H9 (cell line): ENCODE measurements around the gene DAP3. TPM values are rescaled to one million over a fixed set of nuclear protein-coding genes. Genes with fewer than 3 reads are reported as not detected.

Source experiments
- DNase-seq: peaks from one replicate; pipeline ENCODE4 v3.0.0-alpha.2; 2017
- H2AFZ ChIP-seq: one replicate; pipeline ENCODE4 v1.6.1; 2013; ENCODE audit warnings: mild to moderate bottlenecking, low read length, control low read depth, moderate library complexity
- H2AK5ac ChIP-seq: 2 replicates; pipeline ENCODE4 v1.6.1; 2013; ENCODE audit warnings: low read length, control low read depth, mixed read lengths; ENCODE audit not compliant: insufficient read length
- H2BK120ac ChIP-seq: one replicate; pipeline ENCODE4 v1.6.1; 2013; ENCODE audit warnings: low read depth, mild to moderate bottlenecking, low read length, control low read depth, inconsistent platforms; ENCODE audit not compliant: poor library complexity, severe bottlenecking
- H2BK12ac ChIP-seq: 2 replicates; pipeline ENCODE4 v1.6.1; 2013; ENCODE audit warnings: low read length, control low read depth, mixed read lengths, low read depth; ENCODE audit not compliant: insufficient read length
- H2BK15ac ChIP-seq: 2 replicates; pipeline ENCODE4 v1.6.1; 2013; ENCODE audit warnings: low read depth, low read length, control low read depth
- H2BK20ac ChIP-seq: one replicate; pipeline ENCODE4 v1.6.1; 2013; ENCODE audit warnings: low read depth, mild to moderate bottlenecking, low read length, control low read depth, inconsistent platforms; ENCODE audit not compliant: poor library complexity, severe bottlenecking
- H2BK5ac ChIP-seq: 2 replicates; pipeline ENCODE4 v1.6.1; 2013; ENCODE audit warnings: low read length, control low read depth, mixed read lengths; ENCODE audit not compliant: insufficient read length
- H3K14ac ChIP-seq: 2 replicates; pipeline ENCODE4 v1.6.1; 2013; ENCODE audit warnings: low read length, control low read depth; ENCODE audit not compliant: insufficient read depth
- H3K18ac ChIP-seq: 2 replicates; pipeline ENCODE4 v1.6.1; 2013; ENCODE audit warnings: low read depth, mild to moderate bottlenecking, mixed read lengths, low read length, control low read depth; ENCODE audit not compliant: insufficient read length
- H3K23ac ChIP-seq: 2 replicates; pipeline ENCODE4 v1.6.1; 2013; ENCODE audit warnings: low read length, control low read depth, mixed read lengths, low read depth; ENCODE audit not compliant: insufficient read length
- H3K23me2 ChIP-seq: 2 replicates; pipeline ENCODE4 v1.6.1; 2013; ENCODE audit warnings: low read depth, mild to moderate bottlenecking, mixed read lengths, low read length, control low read depth; ENCODE audit not compliant: insufficient read length, poor library complexity, severe bottlenecking
- H3K27ac ChIP-seq: 2 replicates; pipeline ENCODE4 v1.5.1; 2013; ENCODE audit warnings: low read length, control low read depth, mixed read lengths, low read depth; ENCODE audit not compliant: insufficient read length
- H3K27me3 ChIP-seq: 2 replicates; pipeline ENCODE4 v1.6.1; 2013; ENCODE audit warnings: low read length, control low read depth, inconsistent platforms; ENCODE audit not compliant: insufficient read depth
- H3K4ac ChIP-seq: 2 replicates; pipeline ENCODE4 v1.6.1; 2013; ENCODE audit warnings: low read depth, mild to moderate bottlenecking, control low read depth, inconsistent platforms, low read length, moderate library complexity
- H3K4me1 ChIP-seq: 2 replicates; pipeline ENCODE4 v1.6.1; 2013; ENCODE audit warnings: low read length, control low read depth, inconsistent platforms; ENCODE audit not compliant: insufficient read depth
- H3K4me2 ChIP-seq: 2 replicates; pipeline ENCODE4 v1.6.1; 2013; ENCODE audit warnings: low read length, control low read depth, mixed read lengths; ENCODE audit not compliant: insufficient read length, insufficient read depth
- H3K56ac ChIP-seq: 2 replicates; pipeline ENCODE4 v1.6.1; 2013; ENCODE audit warnings: low read depth, mild to moderate bottlenecking, mixed read lengths, low read length, control low read depth; ENCODE audit not compliant: insufficient read length
- H3K79me1 ChIP-seq: 2 replicates; pipeline ENCODE4 v1.6.1; 2013; ENCODE audit warnings: low read depth, mild to moderate bottlenecking, moderate library complexity, low read length, control low read depth, inconsistent platforms; ENCODE audit not compliant: insufficient read depth, poor library complexity, severe bottlenecking
- H3K79me2 ChIP-seq: 2 replicates; pipeline ENCODE4 v1.6.1; 2013; ENCODE audit warnings: low read length, control low read depth, inconsistent platforms; ENCODE audit not compliant: insufficient read depth
- H3K9ac ChIP-seq: 2 replicates; pipeline ENCODE4 v1.6.1; 2013; ENCODE audit warnings: low read length, control low read depth, mixed read lengths; ENCODE audit not compliant: insufficient read length; ENCODE audit errors: extremely low read depth
- H3K9me3 ChIP-seq: one replicate; pipeline ENCODE4 v1.6.1; 2013; ENCODE audit warnings: low read depth, low read length, inconsistent platforms; ENCODE audit not compliant: control insufficient read depth
- H3T11ph ChIP-seq: one replicate; pipeline ENCODE4 v1.6.1; 2013; ENCODE audit warnings: mild to moderate bottlenecking, low read length, control low read depth, inconsistent platforms
- H4K20me1 ChIP-seq: one replicate; pipeline ENCODE4 v1.6.1; 2013; ENCODE audit not compliant: control insufficient read depth, insufficient read length, insufficient read depth
- H4K5ac ChIP-seq: 2 replicates; pipeline ENCODE4 v1.6.1; 2013; ENCODE audit warnings: low read depth, mild to moderate bottlenecking, mixed read lengths, low read length, control low read depth; ENCODE audit not compliant: insufficient read length
- H4K8ac ChIP-seq: replicated peaks from 2 replicates; pipeline ENCODE4 v1.6.1; 2013; ENCODE audit warnings: low read length, control low read depth, mixed read lengths, low read depth; ENCODE audit not compliant: insufficient read length
- H4K91ac ChIP-seq: 2 replicates; pipeline ENCODE4 v1.6.1; 2013; ENCODE audit warnings: low read depth, mild to moderate bottlenecking, moderate library complexity, mixed read lengths, low read length, control low read depth; ENCODE audit not compliant: insufficient read length
- H3K27ac Mint-ChIP-seq, 3 experiments: 2 replicates in 2 of 3; 3 replicates in 1 of 3; pipeline ENCODE4 v1.8.0; 2020 to 2021; ENCODE audit warnings: mixed read lengths in 3 of 3, mild to moderate bottlenecking in 1 of 3, moderate library complexity in 1 of 3
- H3K27me3 Mint-ChIP-seq: 2 replicates; pipeline ENCODE4 v1.8.0; 2021; ENCODE audit warnings: low read depth, mild to moderate bottlenecking, moderate library complexity, mixed read lengths
- H3K36me3 Mint-ChIP-seq, 3 experiments: 2 replicates in 2 of 3; 3 replicates in 1 of 3; pipeline ENCODE4 v1.8.0; 2020 to 2021; ENCODE audit warnings: low read depth in 3 of 3, mixed read lengths in 3 of 3; ENCODE audit not compliant: insufficient read depth in 1 of 3
- H3K4me1 Mint-ChIP-seq, 2 experiments: 2 replicates each; pipeline ENCODE4 v1.8.0; 2020; ENCODE audit warnings: mixed read lengths in 2 of 2
- H3K4me3 Mint-ChIP-seq, 2 experiments: 2 replicates in 1 of 2; 3 replicates in 1 of 2; pipeline ENCODE4 v1.8.0; 2020 to 2021; ENCODE audit warnings: mild to moderate bottlenecking in 2 of 2, mixed read lengths in 2 of 2, moderate library complexity in 1 of 2
- H3K9me3 Mint-ChIP-seq, 2 experiments: 2 replicates in 1 of 2; 3 replicates in 1 of 2; pipeline ENCODE4 v1.8.0; 2020; ENCODE audit warnings: mild to moderate bottlenecking in 2 of 2, mixed read lengths in 2 of 2, moderate library complexity in 1 of 2
- WGBS: extraction: QIAGEN DNeasy Blood & Tissue Kit; methylation state at CpG from one replicate; pipeline ENCODE4 v1.1.7; 2013; ENCODE audit warnings: missing lambda C conversion rate, low lambda C conversion rate, mixed read lengths; ENCODE audit not compliant: insufficient read length; ENCODE audit errors: extremely low coverage; 5-methylcytosine and 5-hydroxymethylcytosine counted together
- total RNA-seq: library from RNA; stranded (reverse); gene quantifications from 2 replicates; pipeline ENCODE4 v1.2.1, GENCODE V29; 2021
- TF ChIP-seq, protein P1 (sequence below): fragments of 200-600 bp; sonication (generic); conservative IDR thresholded peaks from 3 replicates; pipeline ENCODE4 v1.8.0; 2021; ENCODE audit warnings: antibody characterized with exemption, mild to moderate bottlenecking

Gene DAP3
- total RNA-seq, 1 experiment from 2014 or later: 114 TPM

DNA sequence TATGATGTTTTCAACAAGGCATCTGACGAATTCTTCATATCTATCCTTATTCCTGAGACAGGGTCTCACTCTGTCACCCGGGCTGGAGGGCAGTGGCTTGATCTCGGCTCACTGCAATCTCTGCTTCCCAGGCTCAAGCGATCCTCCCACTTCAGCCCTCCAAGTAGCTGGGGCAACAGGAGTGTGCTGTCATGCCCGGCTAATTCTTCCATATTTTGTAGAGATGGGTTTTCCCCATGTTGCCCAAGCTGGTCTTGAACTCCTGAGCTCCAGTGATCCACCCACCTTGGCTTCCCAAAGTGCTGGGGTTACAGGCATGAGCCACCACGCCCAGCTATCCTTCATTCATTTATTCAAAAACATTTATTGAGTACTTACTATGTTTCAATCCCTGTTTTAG, 8.4 kb upstream of the DAP3 start:
- H2AFZ ChIP-seq: no peak overlapping the region
- Mint-ChIP-seq H3K27ac (no peak overlapping the region; a peak in 1 of 7 replicates), H3K4me1 (peaks cover 3 to 5% of the 10 kb centered on the region in 2 experiments; a peak in 2 of 4 replicates), H3K36me3 (peaks cover 12 to 56% (median 45%) of the 10 kb centered on the region in 3 experiments; a peak in 6 of 7 replicates), H3K27me3 (no peaks in the 10 kb centered on the region), H3K9me3 (no peaks in the 10 kb centered on the region), H3K4me3 (no peak overlapping the region)
- H2BK20ac ChIP-seq: no peak overlapping the region
- no peak overlapping the region for H2AK5ac ChIP-seq
- no peak overlapping the region for H3K4ac ChIP-seq
- H3K4me1 ChIP-seq: no peaks in the 10 kb centered on the region
- H3K9ac ChIP-seq: no peak overlapping the region
- no peak overlapping the region for H4K91ac ChIP-seq
- no peaks in the 10 kb centered on the region for H3K27me3 ChIP-seq
- H3K56ac ChIP-seq: no peak overlapping the region
- no peak overlapping the region for H2BK120ac ChIP-seq
- H3K23me2 ChIP-seq: no peaks in the 10 kb centered on the region
- WGBS: no CpG with 5 or more reads among the region's 6 CpGs
- H3K9me3 ChIP-seq: no peaks in the 10 kb centered on the region
- no peak overlapping the region for H4K8ac ChIP-seq
- peaks cover 19% of the 10 kb centered on the region; the same call in 1 of the 2 replicates for H3K79me2 ChIP-seq
- H3K23ac ChIP-seq: no peak overlapping the region
- H3K14ac ChIP-seq: no peak overlapping the region
- TF ChIP-seq, protein P1, sequence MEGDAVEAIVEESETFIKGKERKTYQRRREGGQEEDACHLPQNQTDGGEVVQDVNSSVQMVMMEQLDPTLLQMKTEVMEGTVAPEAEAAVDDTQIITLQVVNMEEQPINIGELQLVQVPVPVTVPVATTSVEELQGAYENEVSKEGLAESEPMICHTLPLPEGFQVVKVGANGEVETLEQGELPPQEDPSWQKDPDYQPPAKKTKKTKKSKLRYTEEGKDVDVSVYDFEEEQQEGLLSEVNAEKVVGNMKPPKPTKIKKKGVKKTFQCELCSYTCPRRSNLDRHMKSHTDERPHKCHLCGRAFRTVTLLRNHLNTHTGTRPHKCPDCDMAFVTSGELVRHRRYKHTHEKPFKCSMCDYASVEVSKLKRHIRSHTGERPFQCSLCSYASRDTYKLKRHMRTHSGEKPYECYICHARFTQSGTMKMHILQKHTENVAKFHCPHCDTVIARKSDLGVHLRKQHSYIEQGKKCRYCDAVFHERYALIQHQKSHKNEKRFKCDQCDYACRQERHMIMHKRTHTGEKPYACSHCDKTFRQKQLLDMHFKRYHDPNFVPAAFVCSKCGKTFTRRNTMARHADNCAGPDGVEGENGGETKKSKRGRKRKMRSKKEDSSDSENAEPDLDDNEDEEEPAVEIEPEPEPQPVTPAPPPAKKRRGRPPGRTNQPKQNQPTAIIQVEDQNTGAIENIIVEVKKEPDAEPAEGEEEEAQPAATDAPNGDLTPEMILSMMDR: no peak
- no peak overlapping the region for H4K5ac ChIP-seq
- H2BK12ac ChIP-seq: no peak overlapping the region
- H4K20me1 ChIP-seq: no peaks in the 10 kb centered on the region
- H3K79me1 ChIP-seq: peaks cover 8% of the 10 kb centered on the region
- H3K27ac ChIP-seq: no peak overlapping the region
- no peak overlapping the region for H3K4me2 ChIP-seq
- DNase-seq: no peak
- H3K18ac ChIP-seq: no peak overlapping the region
- H2BK5ac ChIP-seq: no peak overlapping the region
- no peak overlapping the region for H3T11ph ChIP-seq
- no peak overlapping the region for H2BK15ac ChIP-seq
